H1 (cell line): Measurements from ENCODE around the gene ADGB. TPM values are rescaled to one million over a fixed set of nuclear protein-coding genes. Genes with fewer than 3 reads are reported as not detected.

Source experiments
- CTCF ChIA-PET: fragments of 300-600 bp; sonication (Branson Sonifier 250); formaldehyde crosslinking; loops from one replicate; lab custom pipeline; 2021; ENCODE audit not compliant: partially characterized antibody; lab: Charles Lee
- POLR2A ChIA-PET: fragments of 300-600 bp; sonication (Branson Sonifier 250); formaldehyde crosslinking; loops from one replicate; lab custom pipeline; 2021; ENCODE audit warnings: inconsistent platforms; ENCODE audit not compliant: partially characterized antibody; lab: Charles Lee
- DNase-seq, 2 experiments: peaks; one replicate each; pipeline versions ENCODE4 v3.0.0 to v3.0.0-alpha.2; 2010 to 2022; ENCODE audit warnings: low spot score in 2 of 2, low read depth in 1 of 2, mixed read lengths in 1 of 2
- FAIRE-seq: peaks from 2 replicates; lab custom pipeline; 2011; peaks lifted over from hg19 to GRCh38; lab: Jason Lieb, UNC
- H2AFZ ChIP-seq: 2 replicates; pipeline ENCODE4 v1.8.1; 2012; ENCODE audit warnings: low read length, inconsistent platforms
- H2AK5ac ChIP-seq: 2 replicates; pipeline ENCODE4 v1.6.1; 2013; ENCODE audit warnings: low read depth, low read length
- H2BK120ac ChIP-seq: replicated peaks from 2 replicates; pipeline ENCODE3; 2013; ENCODE audit warnings: low read depth, low read length, inconsistent platforms
- H2BK12ac ChIP-seq: 2 replicates; pipeline ENCODE4 v1.6.1; 2013; ENCODE audit warnings: low read depth, low read length
- H2BK15ac ChIP-seq: 2 replicates; pipeline ENCODE4 v1.6.1; 2013; ENCODE audit warnings: low read length
- H2BK20ac ChIP-seq: 2 replicates; pipeline ENCODE4 v1.6.1; 2013; ENCODE audit warnings: low read length
- H2BK5ac ChIP-seq: 2 replicates; pipeline ENCODE4 v1.6.1; 2013; ENCODE audit warnings: low read depth, low read length
- H3K14ac ChIP-seq: 2 replicates; pipeline ENCODE4 v1.6.1; 2013; ENCODE audit warnings: inconsistent platforms; ENCODE audit not compliant: insufficient read length
- H3K18ac ChIP-seq: 2 replicates; pipeline ENCODE4 v1.6.1; 2013; ENCODE audit warnings: low read length; ENCODE audit errors: extremely low read depth
- H3K23ac ChIP-seq: 2 replicates; pipeline ENCODE4 v1.6.1; 2013; ENCODE audit warnings: inconsistent platforms; ENCODE audit not compliant: insufficient read length
- H3K23me2 ChIP-seq: 2 replicates; pipeline ENCODE4 v1.6.1; 2013; ENCODE audit warnings: low read depth, low read length
- H3K27ac ChIP-seq: 2 replicates; pipeline ENCODE4 v1.6.1; 2011; ENCODE audit warnings: low read depth, low read length, inconsistent platforms
- H3K27me3 ChIP-seq, 4 experiments: replicated peaks in 1 of 4; 1 replicate in 1 of 4; 2 replicates in 3 of 4; pipeline versions ENCODE4 v1.6.1 to v1.8.1; 2011 to 2013; ENCODE audit warnings: low read length in 3 of 4, mild to moderate bottlenecking in 3 of 4, inconsistent platforms in 2 of 4, mixed read lengths in 2 of 4, moderate library complexity in 1 of 4; ENCODE audit not compliant: control insufficient read depth in 3 of 4, insufficient read depth in 3 of 4; ENCODE audit errors: extremely low read depth in 1 of 4
- H3K36me3 ChIP-seq, 4 experiments: 2 replicates each; pipeline versions ENCODE4 v1.6.1 to v1.8.1; 2011 to 2013; ENCODE audit warnings: mild to moderate bottlenecking in 4 of 4, low read length in 3 of 4, moderate library complexity in 2 of 4, control low read depth in 1 of 4, inconsistent platforms in 1 of 4; ENCODE audit not compliant: insufficient read depth in 4 of 4, control insufficient read depth in 2 of 4
- H3K4ac ChIP-seq: replicated peaks from 2 replicates; pipeline ENCODE3; 2013; ENCODE audit warnings: low read length, low read depth, mixed read lengths, inconsistent platforms; ENCODE audit not compliant: insufficient read length
- H3K4me1 ChIP-seq, 4 experiments: replicated peaks in 1 of 4; 1 replicate in 1 of 4; 2 replicates in 3 of 4; pipeline versions ENCODE4 v1.6.1 to v1.8.1; 2011 to 2013; ENCODE audit warnings: low read length in 3 of 4, inconsistent platforms in 2 of 4, mixed read lengths in 1 of 4; ENCODE audit not compliant: insufficient read depth in 4 of 4, control insufficient read depth in 3 of 4
- H3K4me2 ChIP-seq, 2 experiments: 2 replicates each; pipeline versions ENCODE4 v1.6.1 to v1.8.1; 2011 to 2013; ENCODE audit warnings: low read depth in 2 of 2, low read length in 2 of 2, control low read depth in 1 of 2, inconsistent platforms in 1 of 2, mild to moderate bottlenecking in 1 of 2; ENCODE audit not compliant: insufficient read depth in 1 of 2
- H3K4me3 ChIP-seq, 4 experiments: fragments of 200-600, 300-600 bp in 1 of 4; sonication (generic), shearing (Covaris generic), sonication (Bioruptor Twin) in 1 of 4; 2 replicates each; pipeline versions ENCODE4 v1.5.1 to v1.8.1; 2011 to 2016; ENCODE audit warnings: low read length in 4 of 4, low read depth in 3 of 4, control low read depth in 2 of 4, inconsistent platforms in 2 of 4, mild to moderate bottlenecking in 2 of 4, mixed read lengths in 1 of 4, moderate library complexity in 1 of 4; ENCODE audit not compliant: insufficient read depth in 2 of 4; ENCODE audit errors: extremely low read depth in 1 of 4
- H3K56ac ChIP-seq: replicated peaks from 2 replicates; pipeline ENCODE3; 2013; ENCODE audit warnings: low read depth, mild to moderate bottlenecking, mixed read lengths, low read length, inconsistent platforms; ENCODE audit not compliant: insufficient read length
- H3K79me1 ChIP-seq: 2 replicates; pipeline ENCODE4 v1.6.1; 2013; ENCODE audit warnings: low read depth, low read length, control low read depth
- H3K79me2 ChIP-seq, 2 experiments: 2 replicates each; pipeline versions ENCODE4 v1.6.1 to v1.8.1; 2012 to 2013; ENCODE audit warnings: low read length in 2 of 2, mild to moderate bottlenecking in 2 of 2, inconsistent platforms in 1 of 2; ENCODE audit not compliant: insufficient read depth in 2 of 2, control insufficient read depth in 1 of 2
- H3K9ac ChIP-seq, 4 experiments: replicated peaks in 1 of 4; 1 replicate in 1 of 4; 2 replicates in 3 of 4; pipeline versions ENCODE4 v1.6.1 to v1.8.1; 2011 to 2013; ENCODE audit warnings: low read depth in 3 of 4, low read length in 3 of 4, control low read depth in 2 of 4, mild to moderate bottlenecking in 2 of 4, moderate library complexity in 2 of 4, inconsistent platforms in 1 of 4; ENCODE audit errors: extremely low read depth in 1 of 4
- H3K9me3 ChIP-seq, 2 experiments: 2 replicates each; pipeline versions ENCODE4 v1.6.1 to v1.8.1; 2012 to 2013; ENCODE audit warnings: mild to moderate bottlenecking in 2 of 2, moderate library complexity in 2 of 2, control low read depth in 1 of 2, inconsistent platforms in 1 of 2, low read depth in 1 of 2, low read length in 1 of 2, mixed read lengths in 1 of 2; ENCODE audit not compliant: insufficient read depth in 2 of 2
- H4K20me1 ChIP-seq, 2 experiments: replicated peaks in 1 of 2; 2 replicates each; pipeline versions ENCODE3 to v1.8.1; 2011 to 2013; ENCODE audit warnings: inconsistent platforms in 2 of 2, low read length in 2 of 2, mild to moderate bottlenecking in 1 of 2; ENCODE audit not compliant: insufficient read depth in 2 of 2, control insufficient read depth in 1 of 2
- H4K5ac ChIP-seq: 2 replicates; pipeline ENCODE4 v1.6.1; 2013; ENCODE audit warnings: low read length, low read depth, mixed read lengths, inconsistent platforms; ENCODE audit not compliant: insufficient read length
- H4K8ac ChIP-seq: 2 replicates; pipeline ENCODE4 v1.8.0; 2013; ENCODE audit warnings: mild to moderate bottlenecking, moderate library complexity, low read length, inconsistent platforms; ENCODE audit not compliant: insufficient read depth; ENCODE audit errors: extremely low read depth
- H4K91ac ChIP-seq: replicated peaks from 2 replicates; pipeline ENCODE3; 2013; ENCODE audit warnings: low read length, mixed read lengths, inconsistent platforms; ENCODE audit not compliant: insufficient read length
- E2F6 ChIP-seq: IDR thresholded peaks from 2 replicates; pipeline ENCODE4 v1.6.1; 2012; ENCODE audit warnings: inconsistent platforms
- EZH2 ChIP-seq: fragments of 200-600 bp; sonication (generic); IDR thresholded peaks from 2 replicates; pipeline ENCODE4 v1.7.1; 2012; ENCODE audit warnings: low read depth, mild to moderate bottlenecking, moderate library complexity, low read length, inconsistent platforms; ENCODE audit not compliant: severe bottlenecking
- NANOG ChIP-seq: IDR thresholded peaks from 2 replicates; pipeline ENCODE4 v1.6.1; 2011; ENCODE audit warnings: low read length, low read depth, mild to moderate bottlenecking, inconsistent platforms; ENCODE audit not compliant: insufficient read depth, poor library complexity, severe bottlenecking
- PHF8 ChIP-seq: fragments of 200-600 bp; sonication (generic); conservative IDR thresholded peaks from 2 replicates; pipeline ENCODE4 v1.7.1; 2012; ENCODE audit warnings: low read depth, mild to moderate bottlenecking, inconsistent platforms, low read length, moderate library complexity
- POLR2A ChIP-seq, 2 experiments: IDR thresholded peaks; 1 replicate in 1 of 2; 2 replicates in 1 of 2; pipeline ENCODE4 v1.6.1; 2011; ENCODE audit warnings: low read depth in 2 of 2, low read length in 2 of 2, mild to moderate bottlenecking in 2 of 2; ENCODE audit errors: control extremely low read depth in 1 of 2
- POU5F1 ChIP-seq: IDR thresholded peaks from 2 replicates; pipeline ENCODE4 v1.6.1; 2011; ENCODE audit warnings: low read depth, mild to moderate bottlenecking, low read length, moderate library complexity
- RAD21 ChIP-seq, 2 experiments: IDR thresholded peaks in 1 of 2; conservative IDR thresholded peaks in 1 of 2; 2 replicates each; pipeline ENCODE4 v1.6.1; 2011; ENCODE audit warnings: low read depth in 2 of 2, low read length in 2 of 2, improper control_type of control experiment in 1 of 2, inconsistent platforms in 1 of 2, mild to moderate bottlenecking in 1 of 2, moderate library complexity in 1 of 2
- SUZ12 ChIP-seq: fragments of 200-600 bp; sonication (generic); IDR thresholded peaks from 2 replicates; pipeline ENCODE4 v1.6.1; 2012; ENCODE audit warnings: mild to moderate bottlenecking, inconsistent platforms, low read length, moderate library complexity, mixed read lengths
- TAF1 ChIP-seq: IDR thresholded peaks from 2 replicates; pipeline ENCODE4 v1.6.1; 2011; ENCODE audit warnings: mild to moderate bottlenecking, low read depth, low read length
- TAF7 ChIP-seq: optimal IDR thresholded peaks from 2 replicates; pipeline ENCODE3; 2011; ENCODE audit warnings: low read depth, mild to moderate bottlenecking, inconsistent platforms, low read length, moderate library complexity, borderline replicate concordance
- TCF12 ChIP-seq: IDR thresholded peaks from 2 replicates; pipeline ENCODE4 v1.6.1; 2011; ENCODE audit warnings: low read depth, mild to moderate bottlenecking, low read length
- YY1 ChIP-seq: IDR thresholded peaks from 2 replicates; pipeline ENCODE4 v1.6.1; 2011; ENCODE audit warnings: low read depth, mild to moderate bottlenecking, low read length
- WGBS, 2 experiments: shearing (Covaris generic) in 1 of 2; methylation state at CpG; one replicate each; pipeline versions ENCODE4 v1.1.6 to v1.1.7; 2013 to 2015; ENCODE audit warnings: low lambda C conversion rate in 2 of 2, mixed read lengths in 2 of 2, inconsistent platforms in 1 of 2, low coverage in 1 of 2, missing lambda C conversion rate in 1 of 2; ENCODE audit not compliant: insufficient replicate concordance in 2 of 2, insufficient coverage in 1 of 2, insufficient read length in 1 of 2; ENCODE audit errors: extremely low coverage in 1 of 2, missing lambda C conversion rate in 1 of 2; 5-methylcytosine and 5-hydroxymethylcytosine counted together
- polyA plus RNA-seq, 7 experiments: library from polyadenylated mRNA; depleted of rRNA in 3 of 7; stranded (reverse) in 5 of 7; unstranded in 2 of 7; fragments of >200 nt in 5 of 7; fragments of 200-250 nt in 2 of 7; gene quantifications; 1 replicate in 5 of 7; 2 replicates in 1 of 7; 4 replicates in 1 of 7; pipeline versions ENCODE4 v1.2.1 to v1.2.3, GENCODE V29; 2011 to 2013; ENCODE audit warnings: missing spikeins in 2 of 7, mixed read lengths in 2 of 7
- total RNA-seq: library from RNA; stranded (reverse); fragmentation: NEBNext Ultra II Directional; extraction: Animal tissue kit (Norgen Biotek cat#: 25700); gene quantifications from 2 replicates; pipeline ENCODE4 v1.2.1, GENCODE V29; 2021
- TF ChIP-seq, protein P1 (sequence below): IDR thresholded peaks from 2 replicates; pipeline ENCODE4 v1.6.1; 2012; ENCODE audit warnings: inconsistent platforms

Gene ADGB
- total and polyA plus RNA-seq, 2 of the 8 experiments (the other 6 are each of a cell fraction or from before 2014, with no cell fraction given): not detected

DNA sequence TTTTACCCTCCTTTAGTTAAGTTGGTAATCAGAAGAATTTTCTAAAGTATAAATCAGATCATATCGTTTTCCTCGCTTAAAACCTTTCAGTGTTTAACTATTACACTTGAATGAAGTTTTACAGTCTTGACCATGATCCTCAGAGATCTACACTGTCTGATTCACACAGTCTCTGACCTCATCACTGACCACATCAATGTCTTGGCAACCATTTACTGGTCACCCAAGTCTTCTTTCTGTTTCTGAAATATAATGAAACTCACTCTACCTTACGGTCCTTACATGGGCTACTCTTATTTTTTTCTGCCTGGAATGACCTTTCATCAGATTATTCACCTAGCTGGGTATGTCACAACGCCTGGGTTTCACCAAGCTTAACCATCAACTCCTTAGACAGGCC, 71.4 kb downstream of the ADGB start:
- Histone ChIP-seq H2BK15ac (no peak overlapping the region), H2BK12ac (no peak overlapping the region), H2AK5ac (no peak overlapping the region), H3K9me3 (no peaks in the 10 kb centered on the region), H3K56ac (no peak overlapping the region), H3K4ac (no peak overlapping the region), H3K4me1 (no peaks in the 10 kb centered on the region), H3K4me2 (no peak overlapping the region), H3K27ac (no peak overlapping the region), H3K9ac (no peak overlapping the region), H3K23me2 (no peaks in the 10 kb centered on the region), H4K5ac (no peak overlapping the region), H4K91ac (no peak overlapping the region), H2AFZ (no peak overlapping the region), H2BK20ac (no peak overlapping the region), H3K4me3 (no peak overlapping the region), H3K14ac (no peak overlapping the region), H3K79me2 (no peaks in the 10 kb centered on the region), H4K8ac (no peak overlapping the region), H3K36me3 (no peaks in the 10 kb centered on the region), H4K20me1 (no peaks in the 10 kb centered on the region), H3K18ac (no peak overlapping the region), H3K27me3 (no peaks in the 10 kb centered on the region), H3K23ac (no peak overlapping the region), H2BK120ac (no peak overlapping the region), H2BK5ac (no peak overlapping the region), H3K79me1 (no peaks in the 10 kb centered on the region)
- DNase-seq (no peak), FAIRE-seq (no peak)
- POLR2A ChIA-PET: no interaction called here
- CTCF ChIA-PET: no interaction called here
- no peak for TF ChIP-seq PHF8
- no peak for TF ChIP-seq E2F6
- TF ChIP-seq NANOG: no peak
- no peak for TF ChIP-seq TAF1
- TF ChIP-seq RAD21 (IDR thresholded peaks at IDR 0.05 in 1 of 2, conservative IDR thresholded peaks at IDR 0.05 in 1 of 2; ENCODE audit: low read depth in 2 of 2, low read length in 2 of 2): no peak
- TF ChIP-seq TCF12: no peak
- TF ChIP-seq YY1: no peak
- no peak for TF ChIP-seq POU5F1
- no peak for TF ChIP-seq TAF7
- no peak for TF ChIP-seq SUZ12
- TF ChIP-seq, protein P1, sequence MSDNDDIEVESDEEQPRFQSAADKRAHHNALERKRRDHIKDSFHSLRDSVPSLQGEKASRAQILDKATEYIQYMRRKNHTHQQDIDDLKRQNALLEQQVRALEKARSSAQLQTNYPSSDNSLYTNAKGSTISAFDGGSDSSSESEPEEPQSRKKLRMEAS: no peak
- TF ChIP-seq EZH2: no peak
- no peak for TF ChIP-seq POLR2A (IDR thresholded peaks at IDR 0.05; ENCODE audit: control extremely low read depth in 1 of 2, low read depth in 2 of 2, low read length in 2 of 2)
- WGBS, 2 experiments: 91% methylated on average over 4 of the region's 4 CpGs; no CpG with 5 or more reads in 1 of the 2 experiments
